Keratinocyte (primary cell): ENCODE results near the gene HOXB7. TPM values are rescaled to one million over a fixed set of nuclear protein-coding genes. Genes with fewer than 3 reads are reported as not detected.

Experiments used
- DNase-seq: peaks from one replicate; pipeline ENCODE4 v3.0.0-alpha.2; 2011; ENCODE audit warnings: low read depth, missing footprints, low spot score
- FAIRE-seq: peaks from 2 replicates; lab custom pipeline; 2011; peaks lifted over from hg19 to GRCh38; lab: Jason Lieb, UNC
- H2AFZ ChIP-seq: 2 replicates; pipeline ENCODE4 v1.6.0; 2012; ENCODE audit warnings: low read length, control low read depth, inconsistent platforms; ENCODE audit not compliant: control insufficient read depth
- H3K27ac ChIP-seq: 2 replicates; pipeline ENCODE4 v1.5.1; 2011; ENCODE audit warnings: low read length; ENCODE audit not compliant: control insufficient read depth, insufficient read depth
- H3K27me3 ChIP-seq: 3 replicates; pipeline ENCODE4 v1.6.0; 2011; ENCODE audit warnings: low read length; ENCODE audit not compliant: control insufficient read depth, insufficient read depth; ENCODE audit errors: extremely low read depth
- H3K36me3 ChIP-seq, 2 experiments: 2 replicates in 1 of 2; 3 replicates in 1 of 2; pipeline ENCODE4 v1.5.1; 2011; ENCODE audit warnings: low read length in 2 of 2, mild to moderate bottlenecking in 1 of 2; ENCODE audit not compliant: control insufficient read depth in 2 of 2, insufficient read depth in 2 of 2; ENCODE audit errors: extremely low read depth in 1 of 2
- H3K4me1 ChIP-seq: 3 replicates; pipeline ENCODE4 v1.5.1; 2011; ENCODE audit warnings: low read length; ENCODE audit not compliant: control insufficient read depth, insufficient read depth; ENCODE audit errors: extremely low read depth
- H3K4me2 ChIP-seq: 3 replicates; pipeline ENCODE4 v1.6.0; 2011; ENCODE audit warnings: low read depth, low read length; ENCODE audit not compliant: control insufficient read depth, insufficient read depth; ENCODE audit errors: extremely low read depth
- H3K4me3 ChIP-seq, 3 experiments: fragments of 200-600 bp in 1 of 3; sonication (generic) in 1 of 3; 2 replicates in 2 of 3; 3 replicates in 1 of 3; pipeline ENCODE4 v1.5.1; 2011 to 2016; ENCODE audit warnings: low read length in 3 of 3, mild to moderate bottlenecking in 3 of 3, control low read depth in 2 of 3, inconsistent platforms in 1 of 3, low read depth in 1 of 3, mixed read lengths in 1 of 3, mixed run types in 1 of 3, moderate library complexity in 1 of 3; ENCODE audit not compliant: control insufficient read depth in 2 of 3, insufficient read depth in 2 of 3; ENCODE audit errors: extremely low read depth in 1 of 3
- H3K79me2 ChIP-seq: 2 replicates; pipeline ENCODE4 v1.6.0; 2012; ENCODE audit warnings: low read length; ENCODE audit not compliant: control insufficient read depth, insufficient read depth
- H3K9ac ChIP-seq: 3 replicates; pipeline ENCODE4 v1.6.0; 2011; ENCODE audit warnings: low read length; ENCODE audit not compliant: control insufficient read depth, insufficient read depth; ENCODE audit errors: extremely low read depth
- H3K9me1 ChIP-seq: 3 replicates; pipeline ENCODE4 v1.6.0; 2011; ENCODE audit warnings: low read length; ENCODE audit not compliant: control insufficient read depth, insufficient read depth; ENCODE audit errors: extremely low read depth
- H3K9me3 ChIP-seq: 2 replicates; pipeline ENCODE4 v1.5.1; 2012; ENCODE audit warnings: low read depth, low read length; ENCODE audit not compliant: control insufficient read depth
- H4K20me1 ChIP-seq: 3 replicates; pipeline ENCODE4 v1.6.0; 2011; ENCODE audit warnings: low read length; ENCODE audit not compliant: control insufficient read depth, insufficient read depth; ENCODE audit errors: extremely low read depth
- CTCF ChIP-seq, 3 experiments: IDR thresholded peaks in 1 of 3; conservative IDR thresholded peaks in 1 of 3; optimal IDR thresholded peaks in 1 of 3; 2 replicates in 2 of 3; 3 replicates in 1 of 3; pipeline versions ENCODE3 to v1.5.1; 2011; ENCODE audit warnings: low read length in 3 of 3, mild to moderate bottlenecking in 3 of 3, moderate library complexity in 2 of 3, control low read depth in 1 of 3, inconsistent platforms in 1 of 3; ENCODE audit not compliant: insufficient read depth in 2 of 3; ENCODE audit errors: extremely low read depth in 1 of 3
- EZH2 ChIP-seq: IDR thresholded peaks from one replicate; pipeline ENCODE4 v1.6.1; 2012; ENCODE audit warnings: inconsistent platforms, mild to moderate bottlenecking, low read length, moderate library complexity
- dilution Hi-C: fragments of 300-500 bp; cut with MboI; formaldehyde crosslinking; loops from one replicate; pipeline ENCODE4 v1.7.0; 2020; ENCODE audit warnings: low sequenced_read_pairs; ENCODE audit not compliant: extremely low pct_ligation_motif_present
- polyA plus RNA-seq, 5 experiments: library from polyadenylated mRNA; depleted of rRNA in 3 of 5; stranded (reverse) in 3 of 5; stranded (forward) in 1 of 5; unstranded in 1 of 5; fragments of >200 nt; gene quantifications; 1 replicate in 1 of 5; 2 replicates in 3 of 5; 3 replicates in 1 of 5; pipeline versions ENCODE4 v1.2.1 to v1.2.3, GENCODE V29; 2011 to 2012; ENCODE audit warnings: missing spikeins in 2 of 5, low read depth in 1 of 5, low replicate concordance in 1 of 5

HOXB7 gene
- polyA plus RNA-seq, 1 donor (not counting 4 experiments of a cell fraction or from before 2014, with no cell fraction given): 1.0 TPM

DNA sequence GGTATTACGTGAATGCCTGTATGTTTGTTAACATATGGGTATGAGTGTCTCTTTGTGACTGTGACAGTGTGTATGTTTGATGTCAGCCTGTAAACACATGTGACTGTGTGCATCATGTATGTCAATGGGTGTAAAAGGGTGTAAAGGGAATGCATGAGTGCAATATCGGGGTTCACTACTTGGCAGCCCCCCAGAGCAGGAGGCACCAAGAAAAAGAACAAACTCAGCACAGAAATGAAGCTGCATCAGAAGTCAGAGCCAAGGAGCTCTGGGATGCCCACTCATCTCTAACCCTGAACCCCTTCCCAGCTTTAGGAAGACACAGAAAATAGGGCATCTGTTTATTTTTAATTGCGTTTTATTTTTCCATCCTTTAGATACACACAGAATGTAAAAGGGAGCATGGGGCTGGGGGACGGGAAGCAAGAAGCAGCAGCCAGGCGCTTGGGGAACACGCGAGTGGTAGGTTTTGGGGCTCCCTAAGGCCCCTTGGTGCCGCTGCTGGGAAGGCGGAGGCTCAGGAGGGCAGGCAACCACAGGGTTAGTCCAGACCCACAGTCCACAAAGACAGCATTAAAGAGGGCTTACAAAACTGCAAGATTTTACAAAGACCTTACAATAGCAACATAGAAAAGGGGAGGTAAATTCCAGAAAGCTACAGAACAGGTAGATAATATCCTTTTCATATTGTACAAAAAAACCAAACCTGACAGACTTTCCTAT is 3.8 kb downstream of the HOXB7 start:
- Histone ChIP-seq H3K79me2 (no peaks in the 10 kb centered on the region), H3K27ac (no peak overlapping the region), H3K4me2 (no peak overlapping the region), H3K36me3 (no peaks in the 10 kb centered on the region), H3K4me3 (no peak overlapping the region), H3K4me1 (peaks cover 11% of the 10 kb centered on the region), H3K27me3 (peaks cover 91% of the 10 kb centered on the region), H3K9ac (no peak overlapping the region), H2AFZ (no peak overlapping the region), H4K20me1 (no peaks in the 10 kb centered on the region), H3K9me1 (no peaks in the 10 kb centered on the region), H3K9me3 (no peaks in the 10 kb centered on the region)
- dilution Hi-C loops: no loop called here
- FAIRE-seq (no peak), DNase-seq (no peak)
- no peak for TF ChIP-seq CTCF (optimal IDR thresholded peaks at IDR 0.05 in 1 of 3, IDR thresholded peaks at IDR 0.05 in 1 of 3, conservative IDR thresholded peaks at IDR 0.05 in 1 of 3; ENCODE audit: extremely low read depth in 1 of 3, insufficient read depth in 2 of 3, low read length in 3 of 3)
- TF ChIP-seq EZH2: no peak

- peaks cover 91% of the 10 kb centered on the region for H3K27me3 ChIP-seq
- H3K4me1 ChIP-seq: peaks cover 10% of the 10 kb centered on the region
- FAIRE-seq (no peak), DNase-seq (no peak)
- H3K4me3 ChIP-seq: no peak overlapping the region
- no peak overlapping the region for H3K27ac ChIP-seq
- no peak overlapping the region for H3K4me2 ChIP-seq
- no peaks in the 10 kb centered on the region for H3K9me1 ChIP-seq
- no peak overlapping the region for H3K9ac ChIP-seq
- H3K9me3 ChIP-seq: no peaks in the 10 kb centered on the region
- no peaks in the 10 kb centered on the region for H3K79me2 ChIP-seq
- no peaks in the 10 kb centered on the region for H3K36me3 ChIP-seq
- no peak overlapping the region for H2AFZ ChIP-seq
- H4K20me1 ChIP-seq: no peaks in the 10 kb centered on the region
- no peak for TF ChIP-seq EZH2
- dilution Hi-C loops: no loop called here
These were observed 4.6 kb downstream of the HOXB7 start for GRCh38 chr17:48605991-48606891.
